ENCODE results near the gene PCDHA9.

The PCDHA9 gene

DNA sequence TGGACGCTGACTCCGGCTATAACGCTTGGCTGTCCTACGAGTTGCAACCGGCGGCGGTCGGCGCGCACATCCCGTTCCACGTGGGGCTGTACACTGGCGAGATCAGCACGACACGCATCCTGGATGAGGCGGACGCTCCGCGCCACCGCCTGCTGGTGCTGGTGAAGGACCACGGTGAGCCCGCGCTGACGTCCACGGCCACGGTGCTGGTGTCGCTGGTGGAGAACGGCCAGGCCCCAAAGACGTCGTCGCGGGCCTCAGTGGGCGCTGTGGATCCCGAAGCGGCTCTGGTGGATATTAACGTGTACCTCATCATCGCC is 29.0 kb downstream of the PCDHA9 start:
- Histone ChIP-seq H2AFZ (ENCODE audit: low read depth, low read length) (no peak overlapping the region), H3K4me1 (ENCODE audit: insufficient read depth, low read length) (no peaks in the 10 kb centered on the region), H4K20me1 (ENCODE audit: insufficient read depth, low read length) (no peaks in the 10 kb centered on the region), H3K9ac (ENCODE audit: low read depth, low read length) (no peak overlapping the region), H3K9me3 (ENCODE audit: insufficient read depth, low read length, severe bottlenecking) (no peaks in the 10 kb centered on the region), H3K4me3 (ENCODE audit: low read depth in 1 of 2, low read length in 2 of 2) (no peak overlapping the region), H3K27ac (ENCODE audit: low read length) (no peak overlapping the region), H3K27me3 (ENCODE audit: insufficient read depth, low read length, poor library complexity) (peaks cover 2% of the 10 kb centered on the region), H3K36me3 (ENCODE audit: insufficient read depth, low read length) (no peaks in the 10 kb centered on the region), H3K4me2 (ENCODE audit: insufficient read depth, low read length) (no peak overlapping the region), H3K79me2 (ENCODE audit: insufficient read depth, low read length) (no peaks in the 10 kb centered on the region)
- TF ChIP-seq EZH2 (IDR thresholded peaks at IDR 0.05; ENCODE audit: borderline replicate concordance, low read depth, low read length, severe bottlenecking): no peak
- TF ChIP-seq, protein P1, sequence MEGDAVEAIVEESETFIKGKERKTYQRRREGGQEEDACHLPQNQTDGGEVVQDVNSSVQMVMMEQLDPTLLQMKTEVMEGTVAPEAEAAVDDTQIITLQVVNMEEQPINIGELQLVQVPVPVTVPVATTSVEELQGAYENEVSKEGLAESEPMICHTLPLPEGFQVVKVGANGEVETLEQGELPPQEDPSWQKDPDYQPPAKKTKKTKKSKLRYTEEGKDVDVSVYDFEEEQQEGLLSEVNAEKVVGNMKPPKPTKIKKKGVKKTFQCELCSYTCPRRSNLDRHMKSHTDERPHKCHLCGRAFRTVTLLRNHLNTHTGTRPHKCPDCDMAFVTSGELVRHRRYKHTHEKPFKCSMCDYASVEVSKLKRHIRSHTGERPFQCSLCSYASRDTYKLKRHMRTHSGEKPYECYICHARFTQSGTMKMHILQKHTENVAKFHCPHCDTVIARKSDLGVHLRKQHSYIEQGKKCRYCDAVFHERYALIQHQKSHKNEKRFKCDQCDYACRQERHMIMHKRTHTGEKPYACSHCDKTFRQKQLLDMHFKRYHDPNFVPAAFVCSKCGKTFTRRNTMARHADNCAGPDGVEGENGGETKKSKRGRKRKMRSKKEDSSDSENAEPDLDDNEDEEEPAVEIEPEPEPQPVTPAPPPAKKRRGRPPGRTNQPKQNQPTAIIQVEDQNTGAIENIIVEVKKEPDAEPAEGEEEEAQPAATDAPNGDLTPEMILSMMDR (IDR thresholded peaks at IDR 0.05; ENCODE audit: borderline replicate concordance, extremely low read depth, low read length, poor library complexity, severe bottlenecking): no peak
- DNase-seq: no peak
- ATAC-seq (ENCODE audit: insufficient read depth, low read depth): no peak

DNA sequence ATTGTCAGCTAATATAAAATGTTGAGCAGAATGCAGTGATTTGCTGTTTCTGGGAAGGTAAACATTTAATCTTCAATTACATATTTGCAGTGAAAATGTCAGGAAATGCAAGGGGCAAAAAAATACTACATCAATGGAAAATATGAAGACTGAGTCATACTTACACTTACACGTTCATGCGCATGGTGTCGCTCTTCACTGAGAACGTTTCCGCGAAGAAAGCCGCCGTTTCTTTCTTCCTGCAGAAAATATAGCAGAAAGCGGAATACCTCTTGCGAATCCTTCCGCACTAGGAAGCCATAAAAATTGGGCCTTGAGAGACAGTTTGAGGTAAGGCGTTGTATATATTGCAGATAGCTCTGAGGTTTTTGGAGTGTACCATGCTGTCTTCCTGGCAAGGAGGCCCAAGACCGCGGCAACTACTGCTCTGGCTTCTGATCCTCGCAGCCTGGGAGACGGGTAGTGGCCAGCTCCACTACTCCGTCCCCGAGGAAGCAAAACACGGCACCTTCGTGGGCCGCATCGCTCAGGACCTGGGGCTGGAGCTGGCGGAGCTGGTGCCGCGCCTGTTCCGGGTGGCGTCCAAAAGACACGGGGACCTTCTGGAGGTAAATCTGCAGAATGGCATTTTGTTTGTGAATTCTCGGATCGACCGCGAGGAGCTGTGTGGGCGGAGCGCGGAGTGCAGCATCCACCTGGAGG is 33.9 kb downstream of the PCDHA9 start, which contains the start of gene PCDHA13:
Gene PCDHA13 (plus strand): TSS at position 236 of the 702 bp plus-strand sequence. CDS start 145 bp downstream, at position 381.
- H3K4me2 ChIP-seq (ENCODE audit: insufficient read depth, low read length): no peak within 1 kb of the TSS
- H3K4me3 ChIP-seq (ENCODE audit: low read depth in 1 of 2, low read length in 2 of 2): no peak within 1 kb of the TSS
- no peak for TF ChIP-seq EZH2 (IDR thresholded peaks at IDR 0.05; ENCODE audit: borderline replicate concordance, low read depth, low read length, severe bottlenecking)
- TF ChIP-seq, protein P1 (IDR thresholded peaks at IDR 0.05; ENCODE audit: borderline replicate concordance, extremely low read depth, low read length, poor library complexity, severe bottlenecking): no peak
- H2AFZ ChIP-seq (ENCODE audit: low read depth, low read length): no peak within 1 kb of the TSS
- no peaks in the 10 kb centered on the region for H3K79me2 ChIP-seq (ENCODE audit: insufficient read depth, low read length)
- no peaks in the 10 kb centered on the region for H4K20me1 ChIP-seq (ENCODE audit: insufficient read depth, low read length)
- no peaks in the 10 kb centered on the region for H3K9me3 ChIP-seq (ENCODE audit: insufficient read depth, low read length, severe bottlenecking)
- ATAC-seq (ENCODE audit: insufficient read depth, low read depth) (no peak), DNase-seq (no peak)
- no peak within 1 kb of the TSS for H3K27ac ChIP-seq (ENCODE audit: low read length)
- no peaks in the 10 kb centered on the region for H3K4me1 ChIP-seq (ENCODE audit: insufficient read depth, low read length)
- H3K27me3 ChIP-seq (ENCODE audit: insufficient read depth, low read length, poor library complexity): peaks cover 2% of the 10 kb centered on the region
- H3K9ac ChIP-seq (ENCODE audit: low read depth, low read length): no peak within 1 kb of the TSS
- H3K36me3 ChIP-seq (ENCODE audit: insufficient read depth, low read length): no peaks in the 10 kb centered on the region

DNA sequence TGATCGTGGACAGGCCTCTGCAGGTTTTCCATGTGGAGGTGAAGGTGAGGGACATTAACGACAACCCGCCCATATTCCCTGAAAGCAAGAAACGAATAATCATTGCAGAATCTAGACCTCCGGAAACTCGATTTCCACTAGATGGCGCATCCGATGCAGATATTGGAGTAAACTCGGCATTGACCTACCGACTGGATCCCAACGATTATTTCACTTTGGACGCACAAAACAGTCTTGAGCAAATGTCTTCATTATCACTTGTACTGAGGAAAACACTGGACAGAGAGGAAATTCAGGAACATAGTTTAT is 34.4 kb downstream of the PCDHA9 start:
- no peaks in the 10 kb centered on the region for H3K9me3 ChIP-seq (ENCODE audit: insufficient read depth, low read length, severe bottlenecking)
- H3K4me1 ChIP-seq (ENCODE audit: insufficient read depth, low read length): no peaks in the 10 kb centered on the region
- ATAC-seq (ENCODE audit: insufficient read depth, low read depth) (no peak), DNase-seq (no peak)
- H3K27ac ChIP-seq (ENCODE audit: low read length): no peak overlapping the region
- H3K4me3 ChIP-seq (ENCODE audit: low read depth in 1 of 2, low read length in 2 of 2): no peak overlapping the region
- H3K27me3 ChIP-seq (ENCODE audit: insufficient read depth, low read length, poor library complexity): peaks cover 2% of the 10 kb centered on the region
- no peaks in the 10 kb centered on the region for H3K36me3 ChIP-seq (ENCODE audit: insufficient read depth, low read length)
- H3K79me2 ChIP-seq (ENCODE audit: insufficient read depth, low read length): no peaks in the 10 kb centered on the region
- no peak overlapping the region for H2AFZ ChIP-seq (ENCODE audit: low read depth, low read length)
- no peak overlapping the region for H3K9ac ChIP-seq (ENCODE audit: low read depth, low read length)
- no peak for TF ChIP-seq EZH2 (IDR thresholded peaks at IDR 0.05; ENCODE audit: borderline replicate concordance, low read depth, low read length, severe bottlenecking)
- TF ChIP-seq, protein P1 (IDR thresholded peaks at IDR 0.05; ENCODE audit: borderline replicate concordance, extremely low read depth, low read length, poor library complexity, severe bottlenecking): peak; percentile 47
- no peak overlapping the region for H3K4me2 ChIP-seq (ENCODE audit: insufficient read depth, low read length)
- H4K20me1 ChIP-seq (ENCODE audit: insufficient read depth, low read length): no peaks in the 10 kb centered on the region
